Activated T-helper 1 cell treated with anti-CD3 and anti-CD28 coated beads, Interleukin-12 subunit alpha, Interleukin-12 subunit beta, Interleukin-2, Interleukin-4 antibody, amounts not matched to agents 30 ng/mL and 10 ng/mL and 1 ng/mL, durations not matched to agents 14 hours and 24 hours and 36 hours (primary cell): Measurements from ENCODE around the gene TIAM2. TPM values are rescaled to one million over a fixed set of nuclear protein-coding genes. Genes with fewer than 3 reads are reported as not detected.
"Not testable (repeated sequence)": the region's sequence is repeated elsewhere in the genome, so short reads cannot be mapped to it uniquely, and the experiment has no call there.

Source experiments
- DNase-seq: peaks from one replicate; pipeline ENCODE4 v3.0.0; 2021; ENCODE audit warnings: low spot score
- H3K27ac Mint-ChIP-seq: one replicate; pipeline ENCODE4 v1.8.0; 2021; ENCODE audit warnings: mild to moderate bottlenecking, mixed read lengths
- H3K27me3 Mint-ChIP-seq: one replicate; pipeline ENCODE4 v1.8.0; 2022; ENCODE audit warnings: mild to moderate bottlenecking, moderate library complexity, mixed read lengths; ENCODE audit not compliant: insufficient read depth
- H3K36me3 Mint-ChIP-seq: one replicate; pipeline ENCODE4 v1.8.0; 2021; ENCODE audit warnings: low read depth, mixed read lengths
- H3K4me1 Mint-ChIP-seq: one replicate; pipeline ENCODE4 v1.8.0; 2021; ENCODE audit warnings: low read depth, mixed read lengths
- H3K4me3 Mint-ChIP-seq: one replicate; pipeline ENCODE4 v1.8.0; 2021; ENCODE audit warnings: mild to moderate bottlenecking, moderate library complexity, mixed read lengths
- H3K9me3 Mint-ChIP-seq: one replicate; pipeline ENCODE4 v1.8.0; 2021; ENCODE audit warnings: mixed read lengths
- intact Hi-C: fragments of 100-400 bp; cut with micrococcal nuclease; formaldehyde crosslinking; loops from one replicate; pipeline ENCODE4 v1.15.1; 2024
- total RNA-seq: library from RNA; stranded (reverse); gene quantifications from 2 replicates; pipeline ENCODE4 v1.2.3, GENCODE V29; 2022

The TIAM2 gene
- total RNA-seq, 1 donor from 2014 or later = 95.6 TPM

GRCh38 chr6:155018415-155018814 lies 23.3 kb downstream of the TIAM2 start:
- intact Hi-C loops, H3K27me3 Mint-ChIP-seq, DNase-seq, H3K4me1 Mint-ChIP-seq, H3K27ac Mint-ChIP-seq, H3K36me3 Mint-ChIP-seq, H3K4me3 Mint-ChIP-seq, H3K9me3 Mint-ChIP-seq: not testable (repeated sequence)

DNA sequence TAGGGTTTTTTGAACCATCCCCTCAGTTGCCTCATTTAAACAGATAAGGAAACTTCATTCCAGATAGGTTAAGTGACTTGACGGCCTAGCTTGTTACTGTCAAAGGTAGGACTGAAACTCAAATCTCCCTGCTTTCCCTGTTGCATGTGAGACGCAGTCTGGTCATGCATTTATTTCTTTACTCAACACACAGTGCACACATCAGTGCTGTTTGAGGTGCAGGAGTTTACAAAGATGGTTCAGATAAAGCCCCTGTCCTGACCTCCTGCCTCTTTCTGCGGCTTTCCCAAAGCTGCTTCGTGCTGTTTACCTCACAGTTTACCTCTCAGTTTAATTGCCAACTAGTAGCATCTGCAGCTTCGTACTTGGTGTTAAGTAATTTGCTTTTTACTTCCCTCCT lies 26.6 kb downstream of the TIAM2 start:
- DNase-seq = no peak
- Mint-ChIP-seq H3K36me3 (no peaks in the 10 kb centered on the region), H3K27me3 (no peaks in the 10 kb centered on the region), H3K9me3 (no peaks in the 10 kb centered on the region), H3K4me3 (no peak overlapping the region), H3K27ac (no peak overlapping the region), H3K4me1 (peaks cover 5% of the 10 kb centered on the region)
- intact Hi-C loops = no loop called here

- Mint-ChIP-seq H3K27me3 (no peaks in the 10 kb centered on the region), H3K4me3 (no peak overlapping the region), H3K27ac (no peak overlapping the region), H3K9me3 (no peaks in the 10 kb centered on the region), H3K36me3 (no peaks in the 10 kb centered on the region), H3K4me1 (peaks cover 6% of the 10 kb centered on the region)
- intact Hi-C loops = no loop called here
- no peak for DNase-seq
These were observed 27.6 kb downstream of the TIAM2 start for GRCh38 chr6:155022721-155023120.

- Mint-ChIP-seq H3K9me3 (no peaks in the 10 kb centered on the region), H3K27ac (no peak overlapping the region), H3K36me3 (no peaks in the 10 kb centered on the region), H3K4me1 (peaks cover 6% of the 10 kb centered on the region), H3K27me3 (no peaks in the 10 kb centered on the region), H3K4me3 (no peak overlapping the region)
- no peak for DNase-seq
- intact Hi-C loops = no loop called here
These were observed 28.6 kb downstream of the TIAM2 start for GRCh38 chr6:155023717-155024116.

DNA sequence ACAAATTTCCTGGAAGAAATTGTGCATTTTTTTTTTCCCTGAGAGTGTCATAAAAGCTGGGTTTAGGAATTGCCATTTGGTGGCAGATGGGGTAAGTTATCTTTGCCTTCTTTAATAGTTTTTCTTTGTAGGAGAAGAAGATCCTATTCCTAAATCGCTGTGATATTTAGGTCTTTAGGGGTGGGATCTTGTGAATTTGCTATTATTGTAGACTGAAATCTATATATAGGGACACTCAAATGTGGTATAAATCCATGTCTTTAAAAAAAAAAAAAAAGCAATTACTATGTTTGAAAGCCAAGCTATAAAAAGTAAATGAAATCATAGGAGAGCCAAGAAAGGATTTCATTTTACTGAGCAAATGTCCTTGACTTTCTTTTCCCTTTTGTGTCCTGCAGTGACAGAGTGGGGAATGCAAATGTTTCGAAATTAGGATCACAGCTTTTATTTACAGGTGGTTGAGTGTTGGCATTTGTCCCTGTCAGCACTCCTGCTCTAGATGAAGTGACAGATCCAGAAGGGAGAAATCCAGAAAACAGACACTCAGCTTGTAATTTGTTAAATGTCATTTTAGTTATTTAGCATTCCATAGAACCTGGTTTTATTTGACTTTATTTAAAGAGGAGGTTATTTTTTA lies 29.4 kb downstream of the TIAM2 start:
- no peak for DNase-seq
- H3K27ac Mint-ChIP-seq = no peak overlapping the region
- intact Hi-C loops = no loop called here
- H3K4me3 Mint-ChIP-seq = no peak overlapping the region
- no peaks in the 10 kb centered on the region for H3K36me3 Mint-ChIP-seq
- no peaks in the 10 kb centered on the region for H3K9me3 Mint-ChIP-seq
- peaks cover 6% of the 10 kb centered on the region for H3K4me1 Mint-ChIP-seq
- no peaks in the 10 kb centered on the region for H3K27me3 Mint-ChIP-seq

DNA sequence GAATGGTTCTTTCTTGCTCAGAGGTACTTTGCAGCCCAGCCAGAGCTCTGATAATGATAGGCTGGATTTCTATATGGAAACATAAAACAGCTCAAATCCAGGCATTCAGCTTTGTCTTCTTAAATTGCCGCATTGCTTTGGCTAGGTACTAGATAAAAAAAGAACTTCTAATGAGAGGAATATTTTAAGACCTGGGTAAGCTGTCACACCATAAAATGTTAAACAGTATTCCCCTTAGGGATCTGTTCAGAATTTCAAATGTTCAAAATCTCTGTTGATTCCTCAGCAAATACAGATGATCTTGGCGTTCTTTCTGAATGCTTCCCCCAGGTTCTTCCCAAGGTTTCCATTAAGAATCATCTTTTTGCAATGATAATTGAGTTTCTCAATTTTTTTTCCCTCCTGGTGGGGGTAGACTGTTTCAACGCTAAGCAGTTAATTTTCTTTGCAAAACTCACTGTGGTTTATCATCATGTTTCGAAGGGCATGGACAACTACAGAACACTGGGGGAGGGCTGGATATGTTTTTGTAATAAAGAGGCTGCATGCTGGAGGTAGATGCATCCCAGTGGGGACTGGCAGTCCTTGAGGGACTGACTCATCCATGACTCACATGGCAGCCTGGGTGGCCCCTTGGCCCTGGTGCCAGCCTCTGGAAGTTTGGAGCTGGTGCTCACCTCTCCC lies 31.0 kb downstream of the TIAM2 start:
- H3K27ac Mint-ChIP-seq = no peak overlapping the region
- no peak for DNase-seq
- peaks cover 15% of the 10 kb centered on the region for H3K4me1 Mint-ChIP-seq

GRCh38 chr6:155026706-155027045 lies 31.6 kb downstream of the TIAM2 start:
- Mint-ChIP-seq H3K4me1 (peaks cover 15% of the 10 kb centered on the region), H3K36me3 (no peaks in the 10 kb centered on the region), H3K27me3 (no peaks in the 10 kb centered on the region), H3K9me3 (no peaks in the 10 kb centered on the region), H3K4me3 (no peak overlapping the region), H3K27ac (no peak overlapping the region)
- no peak for DNase-seq
- intact Hi-C loops = no loop called here

More for the DNA sequence above, 31.0 kb downstream of the TIAM2 start:
- Mint-ChIP-seq H3K36me3 (no peaks in the 10 kb centered on the region), H3K27me3 (no peaks in the 10 kb centered on the region), H3K9me3 (no peaks in the 10 kb centered on the region), H3K4me3 (no peak overlapping the region)
- intact Hi-C loops = no loop called here

DNA sequence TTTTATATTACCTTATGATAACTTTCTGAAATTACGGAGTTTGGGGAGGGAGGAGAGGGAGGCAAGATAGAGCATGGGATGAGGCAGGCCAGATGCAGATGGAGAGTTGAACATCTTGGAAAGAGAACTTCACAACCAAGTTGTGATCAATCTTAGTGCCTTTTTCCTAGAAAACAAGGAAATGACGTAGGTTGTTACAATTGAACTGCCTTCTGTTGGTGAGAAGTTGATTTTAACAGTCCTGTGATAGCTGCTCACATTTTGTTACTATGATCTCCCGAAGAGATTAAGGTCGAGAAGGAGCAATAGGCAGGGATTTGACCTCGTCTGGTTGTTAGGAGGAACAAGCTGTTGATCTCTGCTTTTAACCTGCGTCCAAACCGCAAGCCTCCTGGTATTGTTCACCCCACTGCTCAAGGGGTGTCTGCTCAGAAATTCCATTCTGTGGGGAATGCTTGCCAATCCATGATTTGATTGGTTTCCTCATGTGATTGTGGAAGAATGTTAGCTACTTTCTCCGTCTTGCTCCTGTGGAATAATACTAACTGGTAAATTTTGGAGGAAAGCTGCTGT lies 35.1 kb downstream of the TIAM2 start:
- H3K27ac Mint-ChIP-seq = no peak overlapping the region

DNA sequence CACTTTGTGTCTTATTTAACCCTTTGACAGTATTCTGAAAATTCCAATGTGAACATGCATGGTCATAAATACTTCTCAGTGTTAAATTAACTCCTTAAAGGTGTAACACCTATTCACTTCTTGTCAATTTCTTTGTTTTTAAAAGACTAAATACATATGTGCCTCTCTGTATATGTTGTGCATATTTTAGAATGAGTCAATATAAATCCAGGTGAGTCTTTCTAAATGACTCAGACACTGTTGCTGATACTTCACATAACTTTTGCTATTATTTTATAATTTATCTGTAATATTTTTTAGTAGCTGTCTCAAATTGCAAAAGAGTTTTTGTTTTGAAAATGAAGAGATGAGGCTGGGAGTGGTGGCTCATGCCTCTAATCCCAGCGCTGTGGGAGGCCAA lies 36.0 kb downstream of the TIAM2 start:
- intact Hi-C loops = no loop called here
- H3K9me3 Mint-ChIP-seq = no peaks in the 10 kb centered on the region
- H3K27ac Mint-ChIP-seq = no peak overlapping the region
- H3K36me3 Mint-ChIP-seq = peaks cover 2% of the 10 kb centered on the region
- DNase-seq = no peak
- H3K4me3 Mint-ChIP-seq = no peak overlapping the region
- H3K27me3 Mint-ChIP-seq = peaks cover 4% of the 10 kb centered on the region
- peaks cover 15% of the 10 kb centered on the region for H3K4me1 Mint-ChIP-seq

More for the DNA sequence above, 35.1 kb downstream of the TIAM2 start:
- peaks cover 2% of the 10 kb centered on the region for H3K36me3 Mint-ChIP-seq
- no peaks in the 10 kb centered on the region for H3K9me3 Mint-ChIP-seq
- H3K27me3 Mint-ChIP-seq = no peaks in the 10 kb centered on the region
- DNase-seq = no peak
- intact Hi-C loops = no loop called here
- no peak overlapping the region for H3K4me3 Mint-ChIP-seq
- H3K4me1 Mint-ChIP-seq = peaks cover 15% of the 10 kb centered on the region

- H3K27me3 Mint-ChIP-seq = peaks cover 5% of the 10 kb centered on the region
- H3K9me3 Mint-ChIP-seq = no peaks in the 10 kb centered on the region
- no peak for DNase-seq
- no peak overlapping the region for H3K4me3 Mint-ChIP-seq
- peaks cover 16% of the 10 kb centered on the region for H3K4me1 Mint-ChIP-seq
- no peak overlapping the region for H3K27ac Mint-ChIP-seq
- H3K36me3 Mint-ChIP-seq = peaks cover 2% of the 10 kb centered on the region
- intact Hi-C loops = no loop called here
These were observed 38.1 kb downstream of the TIAM2 start for GRCh38 chr6:155033021-155033791.

GRCh38 chr6:155036907-155037306 lies 41.8 kb downstream of the TIAM2 start:
- Mint-ChIP-seq H3K36me3 (peaks cover 2% of the 10 kb centered on the region), H3K4me1 (peaks cover 7% of the 10 kb centered on the region), H3K9me3 (no peaks in the 10 kb centered on the region), H3K27me3 (peaks cover 10% of the 10 kb centered on the region), H3K4me3 (no peak overlapping the region), H3K27ac (no peak overlapping the region)
- no peak for DNase-seq
- intact Hi-C loops = no loop called here

- Mint-ChIP-seq H3K36me3 (peaks cover 5% of the 10 kb centered on the region), H3K9me3 (no peaks in the 10 kb centered on the region), H3K27me3 (peaks cover 10% of the 10 kb centered on the region), H3K4me3 (no peak overlapping the region), H3K27ac (no peak overlapping the region), H3K4me1 (peaks cover 7% of the 10 kb centered on the region)
- DNase-seq = no peak
- intact Hi-C loops = no loop called here
These were observed 43.0 kb downstream of the TIAM2 start for GRCh38 chr6:155038104-155038503.

- DNase-seq = no peak
- H3K4me3 Mint-ChIP-seq = no peak overlapping the region
- peaks cover 5% of the 10 kb centered on the region for H3K36me3 Mint-ChIP-seq
- peaks cover 7% of the 10 kb centered on the region for H3K4me1 Mint-ChIP-seq
- intact Hi-C loops = no loop called here
- H3K27ac Mint-ChIP-seq = no peak overlapping the region
- H3K27me3 Mint-ChIP-seq = peaks cover 10% of the 10 kb centered on the region
- H3K9me3 Mint-ChIP-seq = no peaks in the 10 kb centered on the region
These were observed 43.4 kb downstream of the TIAM2 start for GRCh38 chr6:155038527-155038926.
